RWPE2 (cell line): Measurements from ENCODE around the gene SET.

Experiments used
- ATAC-seq: fragments of 200-7000 bp; cut with Tn5 transposase; 3 replicates; pipeline ENCODE4 v1.9.1; 2021; ENCODE audit warnings: low read depth
- DNase-seq: peaks from one replicate; pipeline ENCODE4 v3.0.0-alpha.2; 2020; ENCODE audit warnings: low spot score
- H3K27ac ChIP-seq: fragments of 450-650 bp; 2 replicates; pipeline ENCODE4 v1.5.1; 2017; ENCODE audit warnings: mild to moderate bottlenecking; ENCODE audit not compliant: poor library complexity, severe bottlenecking
- H3K27me3 ChIP-seq: fragments of 250-450 bp; sonication (Bioruptor Pico); 2 replicates; pipeline ENCODE4 v1.5.1; 2021; ENCODE audit warnings: mild to moderate bottlenecking, moderate library complexity; ENCODE audit not compliant: insufficient read depth, poor library complexity, severe bottlenecking
- H3K36me3 ChIP-seq: fragments of 250-450 bp; sonication (Bioruptor Pico); 2 replicates; pipeline ENCODE4 v1.5.1; 2020; ENCODE audit warnings: low read depth, mild to moderate bottlenecking, moderate library complexity
- H3K4me1 ChIP-seq: fragments of 250-450 bp; sonication (Bioruptor Pico); 2 replicates; pipeline ENCODE4 v1.5.1; 2021; ENCODE audit warnings: mild to moderate bottlenecking, moderate library complexity; ENCODE audit not compliant: insufficient read depth, poor library complexity, severe bottlenecking
- H3K4me3 ChIP-seq: fragments of 250-450 bp; sonication (Bioruptor Pico); 2 replicates; pipeline ENCODE4 v1.5.1; 2021; ENCODE audit warnings: mild to moderate bottlenecking, moderate library complexity; ENCODE audit not compliant: severe bottlenecking
- H3K9me3 ChIP-seq: fragments of 250-450 bp; sonication (Bioruptor Pico); 2 replicates; pipeline ENCODE4 v1.5.1; 2021; ENCODE audit warnings: mild to moderate bottlenecking, moderate library complexity; ENCODE audit not compliant: severe bottlenecking
- TF ChIP-seq, protein P1 (sequence below): fragments of 450-650 bp; IDR thresholded peaks from one replicate; pipeline ENCODE4 v1.5.1; 2017; ENCODE audit warnings: mild to moderate bottlenecking, moderate library complexity; ENCODE audit not compliant: poor library complexity, severe bottlenecking

The SET gene

DNA sequence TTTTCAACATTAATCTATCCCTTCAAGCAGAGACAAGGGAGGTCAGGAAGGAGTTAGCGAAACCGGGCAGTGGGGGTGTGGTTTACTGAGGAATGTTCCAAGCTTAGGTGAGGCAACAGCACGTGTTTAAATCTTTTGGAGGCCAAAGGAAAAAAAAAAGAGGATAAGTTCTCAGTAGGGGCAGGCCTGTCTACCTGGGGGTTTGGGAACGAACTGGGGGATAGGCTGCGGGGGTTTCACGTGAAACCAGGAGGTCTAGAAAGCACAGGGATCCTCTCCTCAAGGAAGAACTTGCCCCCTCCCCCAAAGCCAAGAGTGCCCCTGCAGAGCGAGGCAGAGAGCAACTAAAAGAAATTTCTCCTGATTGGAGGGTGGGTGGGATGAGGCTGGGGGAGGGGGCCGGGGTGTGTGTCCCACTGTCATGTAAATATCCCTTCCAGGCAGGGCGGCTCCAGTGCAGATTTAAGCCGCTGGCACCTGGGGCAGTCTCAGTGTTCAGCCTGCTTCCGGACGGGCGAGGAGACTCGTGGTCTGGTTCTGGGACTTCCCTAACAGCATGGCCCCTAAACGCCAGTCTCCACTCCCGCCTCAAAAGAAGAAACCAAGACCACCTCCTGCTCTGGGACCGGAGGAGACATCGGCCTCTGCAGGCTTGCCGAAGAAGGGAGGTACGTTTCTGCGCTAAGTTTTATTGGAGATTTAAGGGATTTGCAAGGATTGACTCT is 5.5 kb upstream of the SET start:
- DNase-seq: peak; percentile 74
- Histone ChIP-seq H3K36me3 (peaks cover 19% of the 10 kb centered on the region; the same call in 1 of the 2 replicates), H3K9me3 (no peaks in the 10 kb centered on the region), H3K4me3 (peak overlapping the region; percentile 48), H3K4me1 (peaks cover 21% of the 10 kb centered on the region), H3K27me3 (no peaks in the 10 kb centered on the region), H3K27ac (peak overlapping the region; percentile 92)
- peak; percentile 26; the same call in 2 of the 3 replicates for ATAC-seq
- TF ChIP-seq, protein P1, sequence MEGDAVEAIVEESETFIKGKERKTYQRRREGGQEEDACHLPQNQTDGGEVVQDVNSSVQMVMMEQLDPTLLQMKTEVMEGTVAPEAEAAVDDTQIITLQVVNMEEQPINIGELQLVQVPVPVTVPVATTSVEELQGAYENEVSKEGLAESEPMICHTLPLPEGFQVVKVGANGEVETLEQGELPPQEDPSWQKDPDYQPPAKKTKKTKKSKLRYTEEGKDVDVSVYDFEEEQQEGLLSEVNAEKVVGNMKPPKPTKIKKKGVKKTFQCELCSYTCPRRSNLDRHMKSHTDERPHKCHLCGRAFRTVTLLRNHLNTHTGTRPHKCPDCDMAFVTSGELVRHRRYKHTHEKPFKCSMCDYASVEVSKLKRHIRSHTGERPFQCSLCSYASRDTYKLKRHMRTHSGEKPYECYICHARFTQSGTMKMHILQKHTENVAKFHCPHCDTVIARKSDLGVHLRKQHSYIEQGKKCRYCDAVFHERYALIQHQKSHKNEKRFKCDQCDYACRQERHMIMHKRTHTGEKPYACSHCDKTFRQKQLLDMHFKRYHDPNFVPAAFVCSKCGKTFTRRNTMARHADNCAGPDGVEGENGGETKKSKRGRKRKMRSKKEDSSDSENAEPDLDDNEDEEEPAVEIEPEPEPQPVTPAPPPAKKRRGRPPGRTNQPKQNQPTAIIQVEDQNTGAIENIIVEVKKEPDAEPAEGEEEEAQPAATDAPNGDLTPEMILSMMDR: no peak

DNA sequence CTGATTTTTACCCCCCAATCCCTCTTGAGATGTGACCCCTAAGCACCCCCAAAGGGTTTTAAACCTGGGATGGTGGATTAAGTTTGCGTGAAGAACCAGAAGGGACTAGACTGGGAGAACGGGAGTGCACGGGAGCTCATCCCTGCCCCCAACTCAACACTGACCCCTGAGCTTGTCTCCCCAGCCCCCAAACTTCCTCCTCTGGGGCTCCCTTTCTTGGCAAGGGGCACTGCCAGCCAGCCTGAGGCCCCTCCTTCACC is 5.0 kb upstream of the SET start:
- TF ChIP-seq, protein P1: no peak
- Histone ChIP-seq H3K27me3 (no peaks in the 10 kb centered on the region), H3K9me3 (no peaks in the 10 kb centered on the region), H3K4me1 (peaks cover 21% of the 10 kb centered on the region), H3K27ac (peak overlapping the region; percentile 92), H3K4me3 (peak overlapping the region; percentile 48), H3K36me3 (peaks cover 15% of the 10 kb centered on the region; the same call in 1 of the 2 replicates)
- no peak for DNase-seq
- no peak for ATAC-seq

DNA sequence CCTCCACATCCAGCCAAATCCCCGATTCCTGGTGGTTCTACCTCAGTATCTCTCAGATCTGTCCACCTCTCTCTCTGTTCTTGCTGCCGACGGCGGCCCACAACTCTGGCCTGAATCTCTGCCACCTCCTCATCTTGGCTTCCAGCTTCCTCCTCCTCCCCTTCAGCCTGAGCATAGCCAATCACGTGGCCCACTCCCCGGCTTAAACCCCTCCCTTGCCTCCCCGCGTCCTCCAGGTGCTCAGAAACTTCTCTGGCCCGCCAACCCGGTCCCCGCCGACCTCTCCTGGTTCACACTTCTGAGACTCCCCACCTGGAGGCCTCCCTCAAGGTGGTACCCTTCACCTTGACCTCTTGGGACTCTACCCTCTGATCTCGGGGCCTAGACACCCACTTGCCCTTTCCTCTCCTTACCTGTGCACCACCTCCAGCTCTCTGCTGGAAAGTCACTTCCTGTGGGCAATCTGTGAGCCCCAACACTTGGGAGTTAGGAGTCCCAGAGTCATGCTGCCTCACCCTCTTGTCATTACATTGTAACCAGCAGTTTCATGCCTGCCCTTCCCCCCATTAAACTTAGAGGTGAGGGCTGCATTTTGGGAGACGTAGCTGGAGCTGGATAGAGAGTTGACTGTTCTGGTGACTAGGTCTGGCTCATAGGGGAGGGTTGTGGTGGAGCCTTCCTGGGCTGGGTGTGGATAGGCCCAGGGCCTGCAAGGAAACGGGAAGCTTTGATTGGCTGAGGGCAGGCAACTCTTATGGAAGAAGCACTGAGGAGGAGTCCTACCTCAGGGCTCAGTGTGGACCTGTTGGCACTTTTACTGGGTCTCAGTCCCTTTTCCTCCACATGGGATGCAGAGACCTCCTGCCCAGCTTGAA is 4.5 kb upstream of the SET start:
- DNase-seq (peak; percentile 90), ATAC-seq (peak; percentile 85)
- H3K9me3 ChIP-seq: no peaks in the 10 kb centered on the region
- peaks cover 21% of the 10 kb centered on the region for H3K4me1 ChIP-seq
- H3K4me3 ChIP-seq: peak overlapping the region; percentile 48
- H3K27me3 ChIP-seq: no peaks in the 10 kb centered on the region
- TF ChIP-seq, protein P1: no peak
- H3K27ac ChIP-seq: peak overlapping the region; percentile 92
- peaks cover 12% of the 10 kb centered on the region; the same call in 1 of the 2 replicates for H3K36me3 ChIP-seq

DNA sequence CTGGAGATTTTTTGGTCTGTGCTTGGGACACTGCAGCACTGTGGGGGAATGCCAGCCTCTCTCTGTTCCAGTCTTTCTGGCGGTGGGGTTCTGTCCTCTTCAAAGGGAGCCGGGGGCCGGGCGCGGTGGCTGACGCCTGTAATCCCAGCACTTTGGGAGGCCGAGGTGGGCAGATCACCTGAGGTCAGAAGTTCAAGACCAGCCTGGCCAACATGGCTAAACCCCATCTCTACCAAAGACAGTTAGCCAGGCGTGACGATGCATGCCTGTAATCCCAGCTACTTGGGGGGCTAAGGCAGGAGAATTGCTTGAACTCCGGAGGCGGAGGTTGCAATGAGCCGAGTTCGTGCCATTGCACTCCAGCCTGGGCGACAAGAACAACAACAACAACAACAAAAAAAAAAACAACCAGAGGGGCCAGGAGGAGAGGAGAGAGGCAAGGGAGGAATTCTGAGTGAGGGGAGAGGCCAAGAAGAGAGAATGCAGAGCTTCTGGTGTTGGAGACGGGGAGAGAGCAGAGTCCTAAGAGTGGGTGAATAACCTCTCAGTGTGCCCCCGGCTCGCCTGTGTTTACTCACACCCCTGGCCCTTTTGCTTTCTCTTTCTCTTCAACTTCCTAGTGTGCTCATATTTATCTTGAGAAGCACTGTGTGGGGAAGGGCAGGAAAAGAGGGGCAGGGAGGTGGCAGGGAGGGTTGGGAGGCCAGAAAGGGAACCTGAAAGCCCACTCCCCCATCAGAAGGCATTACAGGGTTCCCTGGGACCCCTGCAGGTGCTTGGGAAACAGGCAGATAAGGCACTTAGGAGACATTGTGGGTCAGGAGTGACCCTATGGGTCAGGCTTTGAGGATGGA is 3.2 kb upstream of the SET start:
- H3K36me3 ChIP-seq: peaks cover 19% of the 10 kb centered on the region
- H3K27ac ChIP-seq: peak overlapping the region; percentile 92
- DNase-seq (no peak), ATAC-seq (no peak)
- peak overlapping the region; percentile 48 for H3K4me3 ChIP-seq
- TF ChIP-seq, protein P1: no peak
- H3K27me3 ChIP-seq: no peaks in the 10 kb centered on the region
- no peaks in the 10 kb centered on the region for H3K9me3 ChIP-seq
- peaks cover 22% of the 10 kb centered on the region for H3K4me1 ChIP-seq
